SU-DHL-6 (cell line): Measurements from ENCODE around the gene SNX18.

Source experiments
- H2AFZ ChIP-seq: fragments of 200-600 bp; sonication (generic); 2 replicates; pipeline ENCODE4 v1.6.1; 2014; ENCODE audit warnings: low read depth, mild to moderate bottlenecking, moderate library complexity, mixed read lengths, antibody characterized with exemption, low read length; ENCODE audit not compliant: severe bottlenecking
- H3F3A ChIP-seq: fragments of 200-600 bp; shearing (Covaris generic); 2 replicates; pipeline ENCODE4 v1.6.0; 2016; ENCODE audit warnings: antibody characterized with exemption, mild to moderate bottlenecking; ENCODE audit not compliant: insufficient read depth
- H3K27ac ChIP-seq: fragments of 200-600 bp; sonication (generic); 2 replicates; pipeline ENCODE4 v1.5.1; 2016; ENCODE audit warnings: low read depth, mild to moderate bottlenecking, low read length, moderate library complexity, mixed read lengths
- H3K27me3 ChIP-seq: fragments of 200-600 bp; sonication (generic), shearing (Covaris generic); 2 replicates; pipeline ENCODE4 v1.6.0; 2014; ENCODE audit warnings: mild to moderate bottlenecking, low read length
- H3K36me3 ChIP-seq: fragments of 200-600 bp; sonication (generic); 2 replicates; pipeline ENCODE4 v1.6.1; 2014; ENCODE audit warnings: mild to moderate bottlenecking, low read length, mixed read lengths
- H3K4me2 ChIP-seq: fragments of 300-600, 200-600 bp; shearing (Covaris generic), sonication (generic); 2 replicates; pipeline ENCODE4 v1.6.0; 2014; ENCODE audit warnings: low read length, low read depth, mild to moderate bottlenecking; ENCODE audit not compliant: poor library complexity, severe bottlenecking
- H3K4me3 ChIP-seq: fragments of 200-600 bp; sonication (generic); 2 replicates; pipeline ENCODE4 v1.5.1; 2014; ENCODE audit warnings: antibody characterized with exemption, low read length, mild to moderate bottlenecking, mixed read lengths; ENCODE audit not compliant: insufficient read depth, poor library complexity, severe bottlenecking
- H3K79me2 ChIP-seq: fragments of 200-600 bp; sonication (generic); 2 replicates; pipeline ENCODE4 v1.6.1; 2014; ENCODE audit warnings: mild to moderate bottlenecking, low read length, moderate library complexity; ENCODE audit not compliant: insufficient read depth
- H3K9ac ChIP-seq: fragments of 200-600 bp; sonication (generic); 2 replicates; pipeline ENCODE4 v1.7.0; 2014; ENCODE audit warnings: mild to moderate bottlenecking, low read length
- H3K9me2 ChIP-seq: fragments of 200-600 bp; sonication (generic); replicated peaks from 2 replicates; pipeline ENCODE4 v1.6.1; 2014; ENCODE audit warnings: low read length; ENCODE audit not compliant: insufficient read depth
- H3K9me3 ChIP-seq: fragments of 200-600 bp; sonication (generic); 2 replicates; pipeline ENCODE4 v1.6.1; 2014; ENCODE audit warnings: low read length, mixed read lengths; ENCODE audit not compliant: insufficient read depth
- H4K20me1 ChIP-seq: fragments of 200-600 bp; sonication (generic); 2 replicates; pipeline ENCODE4 v1.6.1; 2014; ENCODE audit warnings: low read depth, mild to moderate bottlenecking, antibody characterized with exemption, low read length, moderate library complexity, mixed read lengths
- EZH2phosphoT487 ChIP-seq: fragments of 200-600 bp; sonication (generic), shearing (Covaris generic); conservative IDR thresholded peaks from 2 replicates; pipeline ENCODE4 v1.6.1; 2018; ENCODE audit warnings: mild to moderate bottlenecking, antibody characterized with exemption, low read length, moderate library complexity, mixed read lengths
- TF ChIP-seq, protein P1 (sequence below): fragments of 200-600 bp; sonication (generic); IDR thresholded peaks from one replicate; pipeline ENCODE4 v1.5.1; 2017; ENCODE audit warnings: antibody characterized with exemption, mild to moderate bottlenecking, low read length, moderate library complexity; ENCODE audit not compliant: insufficient read depth, poor library complexity, severe bottlenecking

The SNX18 gene

GRCh38 chr5:54523534-54523933 lies 6.0 kb downstream of the SNX18 start:
- no peaks in the 10 kb centered on the region for H3K27me3 ChIP-seq
- H3K79me2 ChIP-seq = no peaks in the 10 kb centered on the region
- no peak overlapping the region for H3K27ac ChIP-seq
- no peak overlapping the region for H3K4me2 ChIP-seq
- no peak for TF ChIP-seq EZH2phosphoT487
- TF ChIP-seq, protein P1, sequence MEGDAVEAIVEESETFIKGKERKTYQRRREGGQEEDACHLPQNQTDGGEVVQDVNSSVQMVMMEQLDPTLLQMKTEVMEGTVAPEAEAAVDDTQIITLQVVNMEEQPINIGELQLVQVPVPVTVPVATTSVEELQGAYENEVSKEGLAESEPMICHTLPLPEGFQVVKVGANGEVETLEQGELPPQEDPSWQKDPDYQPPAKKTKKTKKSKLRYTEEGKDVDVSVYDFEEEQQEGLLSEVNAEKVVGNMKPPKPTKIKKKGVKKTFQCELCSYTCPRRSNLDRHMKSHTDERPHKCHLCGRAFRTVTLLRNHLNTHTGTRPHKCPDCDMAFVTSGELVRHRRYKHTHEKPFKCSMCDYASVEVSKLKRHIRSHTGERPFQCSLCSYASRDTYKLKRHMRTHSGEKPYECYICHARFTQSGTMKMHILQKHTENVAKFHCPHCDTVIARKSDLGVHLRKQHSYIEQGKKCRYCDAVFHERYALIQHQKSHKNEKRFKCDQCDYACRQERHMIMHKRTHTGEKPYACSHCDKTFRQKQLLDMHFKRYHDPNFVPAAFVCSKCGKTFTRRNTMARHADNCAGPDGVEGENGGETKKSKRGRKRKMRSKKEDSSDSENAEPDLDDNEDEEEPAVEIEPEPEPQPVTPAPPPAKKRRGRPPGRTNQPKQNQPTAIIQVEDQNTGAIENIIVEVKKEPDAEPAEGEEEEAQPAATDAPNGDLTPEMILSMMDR = no peak
- no peak overlapping the region for H3K4me3 ChIP-seq
- H3K9me2 ChIP-seq = no peaks in the 10 kb centered on the region
- H2AFZ ChIP-seq = no peak overlapping the region
- no peak overlapping the region for H3K9ac ChIP-seq
- no peaks in the 10 kb centered on the region for H3K9me3 ChIP-seq
- no peaks in the 10 kb centered on the region for H3K36me3 ChIP-seq
- H4K20me1 ChIP-seq = no peaks in the 10 kb centered on the region
- H3F3A ChIP-seq = no peaks in the 10 kb centered on the region

DNA sequence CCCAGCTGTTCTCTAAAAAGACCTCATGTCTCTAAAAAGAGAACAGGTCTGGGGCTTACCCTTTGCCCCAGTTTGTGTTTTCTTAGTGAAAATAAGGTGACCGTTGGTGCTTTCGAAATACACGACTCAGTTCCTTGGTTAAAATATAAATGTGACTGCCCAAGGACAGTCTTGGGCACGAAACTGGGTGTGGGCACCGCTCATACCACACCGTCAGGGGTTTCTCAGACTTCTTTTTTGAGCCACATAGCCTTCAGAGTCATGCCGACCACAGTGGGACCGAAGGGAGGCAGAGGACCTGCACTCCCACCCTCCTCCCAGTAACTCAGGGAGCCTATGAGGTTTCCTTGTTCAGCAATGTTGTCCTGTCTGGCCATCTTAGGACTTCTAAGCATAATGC lies 6.5 kb downstream of the SNX18 start:
- no peaks in the 10 kb centered on the region for H3K9me3 ChIP-seq
- no peak overlapping the region for H3K9ac ChIP-seq
- H3F3A ChIP-seq = no peaks in the 10 kb centered on the region
- H3K4me2 ChIP-seq = no peak overlapping the region
- H3K27ac ChIP-seq = no peak overlapping the region
- no peaks in the 10 kb centered on the region for H3K79me2 ChIP-seq
- no peaks in the 10 kb centered on the region for H4K20me1 ChIP-seq
- no peaks in the 10 kb centered on the region for H3K27me3 ChIP-seq
- no peak overlapping the region for H3K4me3 ChIP-seq
- TF ChIP-seq, protein P1 = no peak
- TF ChIP-seq EZH2phosphoT487 = no peak
- H3K9me2 ChIP-seq = no peaks in the 10 kb centered on the region
- no peak overlapping the region for H2AFZ ChIP-seq
- H3K36me3 ChIP-seq = no peaks in the 10 kb centered on the region

GRCh38 chr5:54524704-54525103 lies 7.1 kb downstream of the SNX18 start:
- H3K4me3 ChIP-seq = no peak overlapping the region
- H3F3A ChIP-seq = no peaks in the 10 kb centered on the region
- no peak overlapping the region for H3K4me2 ChIP-seq
- no peak for TF ChIP-seq EZH2phosphoT487
- TF ChIP-seq, protein P1 = no peak
- H3K9me2 ChIP-seq = no peaks in the 10 kb centered on the region
- H3K9ac ChIP-seq = no peak overlapping the region
- no peaks in the 10 kb centered on the region for H4K20me1 ChIP-seq
- no peak overlapping the region for H3K27ac ChIP-seq
- no peaks in the 10 kb centered on the region for H3K79me2 ChIP-seq
- H3K9me3 ChIP-seq = no peaks in the 10 kb centered on the region
- H3K36me3 ChIP-seq = no peaks in the 10 kb centered on the region
- H2AFZ ChIP-seq = no peak overlapping the region
- no peaks in the 10 kb centered on the region for H3K27me3 ChIP-seq
